PC-3 (cell line): ENCODE data around the gene TRIM65. TPM values are rescaled to one million over a fixed set of nuclear protein-coding genes. Genes with fewer than 3 reads are reported as not detected.
A peak's percentile ranks its signal among the peaks of the same experiment; 100 is the strongest.
"Not testable (repeated sequence)": the region's sequence is repeated elsewhere in the genome, so short reads cannot be mapped to it uniquely, and the experiment has no call there.

Source experiments
- ATAC-seq: fragments of 200-7000 bp; cut with Tn5 transposase; 2 replicates; pipeline ENCODE4 v1.9.1; 2020; ENCODE audit warnings: mild to moderate bottlenecking, moderate library complexity
- BruUV-seq: library from RNA; stranded (reverse); fragments of 400-500 nt; replicated peaks from 2 replicates; lab custom pipeline; 2021; lab: Mats Ljungman, UMichigan
- CTCF ChIA-PET: fragments of 300-600 bp; sonication (Branson Sonifier 250); formaldehyde crosslinking; loops from one replicate; lab custom pipeline; 2022; ENCODE audit warnings: antibody characterized with exemption; lab: Charles Lee
- POLR2A ChIA-PET: fragments of 300-600 bp; sonication (Branson Sonifier 250); formaldehyde crosslinking; loops from one replicate; lab custom pipeline; 2022; ENCODE audit warnings: antibody characterized with exemption; ENCODE audit not compliant: unreplicated experiment; lab: Charles Lee
- DNase-seq: peaks from one replicate; pipeline ENCODE4 v3.0.0-alpha.2; 2015
- H2AFZ ChIP-seq: fragments of 300-600 bp; sonication (generic); 2 replicates; pipeline ENCODE4 v1.6.0; 2016; ENCODE audit warnings: antibody characterized with exemption, low read length
- H3F3A ChIP-seq: fragments of 300-600 bp; sonication (generic); one replicate; pipeline ENCODE4 v1.6.0; 2017; ENCODE audit warnings: antibody characterized with exemption, low read length, control low read depth, mild to moderate bottlenecking; ENCODE audit not compliant: unreplicated experiment
- H3K27ac ChIP-seq: fragments of 300-600 bp; sonication (generic); 2 replicates; pipeline ENCODE4 v1.5.1; 2016; ENCODE audit warnings: mild to moderate bottlenecking, low read length
- H3K27me3 ChIP-seq: fragments of 300-600 bp; sonication (generic); 2 replicates; pipeline ENCODE4 v1.6.1; 2016; ENCODE audit warnings: low read length, mixed read lengths
- H3K36me3 ChIP-seq: fragments of 300-600 bp; sonication (generic); 2 replicates; pipeline ENCODE4 v1.6.1; 2016; ENCODE audit warnings: low read depth, mixed run types, low read length, mixed read lengths
- H3K4me1 ChIP-seq: fragments of 300-600 bp; sonication (generic); 2 replicates; pipeline ENCODE4 v1.5.1; 2016; ENCODE audit warnings: low read length; ENCODE audit not compliant: insufficient read depth
- H3K4me2 ChIP-seq: fragments of 300-600 bp; sonication (generic); 2 replicates; pipeline ENCODE4 v1.6.0; 2016; ENCODE audit warnings: low read length
- H3K4me3 ChIP-seq: fragments of 300-600 bp; sonication (generic); 2 replicates; pipeline ENCODE4 v1.5.1; 2016; ENCODE audit warnings: mild to moderate bottlenecking, low read length, mixed read lengths
- H3K79me2 ChIP-seq: fragments of 300-600 bp; sonication (generic); 2 replicates; pipeline ENCODE4 v1.6.1; 2017; ENCODE audit warnings: low read length, mixed read lengths
- H3K9ac ChIP-seq: fragments of 300-600 bp; sonication (generic); 2 replicates; pipeline ENCODE4 v1.6.0; 2016; ENCODE audit warnings: mild to moderate bottlenecking, low read length
- H3K9me2 ChIP-seq: fragments of 300-600 bp; sonication (generic); replicated peaks from 2 replicates; pipeline ENCODE4 v1.6.1; 2016; ENCODE audit warnings: mixed run types, low read length, mixed read lengths
- H3K9me3 ChIP-seq: fragments of 300-600 bp; sonication (generic); 2 replicates; pipeline ENCODE4 v1.6.1; 2016; ENCODE audit warnings: low read length, mixed read lengths
- H4K20me1 ChIP-seq: fragments of 300-600 bp; sonication (generic); 2 replicates; pipeline ENCODE4 v1.6.1; 2016; ENCODE audit warnings: low read length, mixed read lengths
- EZH2 ChIP-seq: fragments of 300-600 bp; sonication (generic); IDR thresholded peaks from one replicate; pipeline ENCODE4 v1.6.1; 2017; ENCODE audit warnings: antibody characterized with exemption, mild to moderate bottlenecking, low read length; ENCODE audit not compliant: unreplicated experiment
- EZH2phosphoT487 ChIP-seq: fragments of 300-600 bp; sonication (generic); IDR thresholded peaks from 2 replicates; pipeline ENCODE4 v1.6.1; 2018; ENCODE audit warnings: mild to moderate bottlenecking, antibody characterized with exemption, low read length, borderline replicate concordance
- intact Hi-C: fragments of 100-400 bp; cut with micrococcal nuclease; formaldehyde crosslinking; loops from 2 replicates; pipeline ENCODE4 v1.9.0; 2023
- total RNA-seq: library from RNA; depleted of rRNA; stranded (reverse); fragments of >200 nt; gene quantifications from 2 replicates; pipeline ENCODE4 v1.2.3, GENCODE V29; 2014
- TF ChIP-seq, protein P1 (sequence below): fragments of 300-600 bp; sonication (generic); conservative IDR thresholded peaks from 2 replicates; pipeline ENCODE4 v1.5.1; 2017; ENCODE audit warnings: antibody characterized with exemption, low read depth, mild to moderate bottlenecking, low read length

TRIM65 gene
- total RNA-seq, 1 experiment from 2014 or later = 32.3 TPM

DNA sequence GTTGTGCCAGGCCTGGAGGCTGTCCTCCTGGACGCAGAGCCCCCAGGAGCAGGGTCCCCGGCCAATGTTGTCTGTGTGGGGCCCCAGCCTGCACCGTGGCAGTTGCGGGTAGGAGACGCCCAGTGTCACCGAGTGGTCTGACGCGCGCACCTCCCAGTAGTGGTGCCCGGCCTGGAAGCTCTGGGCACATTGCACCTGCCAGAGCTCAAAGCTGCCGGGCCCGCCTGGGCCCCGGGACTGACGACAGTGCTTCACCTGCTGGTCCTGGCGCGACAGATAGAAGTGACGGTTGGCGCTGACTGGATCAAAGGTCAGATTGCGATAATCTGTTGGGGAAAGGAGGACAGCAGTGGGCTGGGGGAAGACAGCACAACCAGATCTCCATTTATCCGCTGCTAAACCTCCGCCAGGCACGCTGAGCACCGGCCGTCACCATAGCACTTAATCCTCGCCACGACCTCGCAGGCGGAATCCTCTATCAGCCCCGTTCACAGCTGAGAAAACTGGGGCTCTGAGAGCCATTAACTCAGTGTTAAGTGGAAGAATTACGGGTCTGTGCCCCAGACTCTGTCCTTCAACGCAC, 5.6 kb downstream of the TRIM65 start:
- no TSS peak for BruUV-seq
- Histone ChIP-seq H3K79me2 (peaks cover 28% of the 10 kb centered on the region), H3K4me2 (no peak overlapping the region), H3K27ac (no peak overlapping the region), H3K9me3 (no peaks in the 10 kb centered on the region), H3K9ac (no peak overlapping the region), H3K36me3 (peaks cover 3% of the 10 kb centered on the region; the same call in 1 of the 2 replicates), H3F3A (no peaks in the 10 kb centered on the region), H4K20me1 (no peaks in the 10 kb centered on the region), H3K9me2 (no peaks in the 10 kb centered on the region), H2AFZ (no peak overlapping the region), H3K4me3 (no peak overlapping the region), H3K4me1 (peaks cover 9% of the 10 kb centered on the region), H3K27me3 (no peaks in the 10 kb centered on the region)
- no peak for ATAC-seq
- TF ChIP-seq EZH2 (no peak), EZH2phosphoT487 (no peak)
- TF ChIP-seq, protein P1, sequence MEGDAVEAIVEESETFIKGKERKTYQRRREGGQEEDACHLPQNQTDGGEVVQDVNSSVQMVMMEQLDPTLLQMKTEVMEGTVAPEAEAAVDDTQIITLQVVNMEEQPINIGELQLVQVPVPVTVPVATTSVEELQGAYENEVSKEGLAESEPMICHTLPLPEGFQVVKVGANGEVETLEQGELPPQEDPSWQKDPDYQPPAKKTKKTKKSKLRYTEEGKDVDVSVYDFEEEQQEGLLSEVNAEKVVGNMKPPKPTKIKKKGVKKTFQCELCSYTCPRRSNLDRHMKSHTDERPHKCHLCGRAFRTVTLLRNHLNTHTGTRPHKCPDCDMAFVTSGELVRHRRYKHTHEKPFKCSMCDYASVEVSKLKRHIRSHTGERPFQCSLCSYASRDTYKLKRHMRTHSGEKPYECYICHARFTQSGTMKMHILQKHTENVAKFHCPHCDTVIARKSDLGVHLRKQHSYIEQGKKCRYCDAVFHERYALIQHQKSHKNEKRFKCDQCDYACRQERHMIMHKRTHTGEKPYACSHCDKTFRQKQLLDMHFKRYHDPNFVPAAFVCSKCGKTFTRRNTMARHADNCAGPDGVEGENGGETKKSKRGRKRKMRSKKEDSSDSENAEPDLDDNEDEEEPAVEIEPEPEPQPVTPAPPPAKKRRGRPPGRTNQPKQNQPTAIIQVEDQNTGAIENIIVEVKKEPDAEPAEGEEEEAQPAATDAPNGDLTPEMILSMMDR = no peak
- POLR2A ChIA-PET = no interaction called here
- CTCF ChIA-PET = no interaction called here
- intact Hi-C loops = no loop called here
- no peak for DNase-seq

DNA sequence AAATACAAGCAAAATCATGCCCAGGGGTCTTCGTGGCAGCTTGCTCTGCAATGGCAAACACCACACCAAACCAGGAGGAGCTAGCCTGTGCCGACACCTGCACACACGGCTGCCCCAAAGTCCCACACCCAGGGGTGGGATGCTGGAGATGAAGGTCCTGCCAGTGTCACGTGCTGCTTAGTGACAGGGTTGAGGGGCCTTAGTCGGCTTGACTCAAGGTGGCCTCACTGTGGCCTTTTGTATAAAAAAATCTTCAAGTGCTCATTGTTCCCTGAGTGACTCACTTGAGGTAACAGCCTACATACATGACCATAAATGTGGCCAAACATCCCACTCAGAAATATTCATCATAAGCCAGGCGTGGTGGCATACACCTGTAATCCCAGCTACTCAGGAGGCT, 7.3 kb downstream of the TRIM65 start:
- Histone ChIP-seq H3K9me3 (no peaks in the 10 kb centered on the region), H4K20me1 (no peaks in the 10 kb centered on the region), H3K79me2 (peaks cover 12% of the 10 kb centered on the region; the same call in 1 of the 2 replicates), H3K9ac (no peak overlapping the region), H3K4me3 (no peak overlapping the region), H2AFZ (no peak overlapping the region), H3K4me2 (no peak overlapping the region), H3F3A (no peaks in the 10 kb centered on the region), H3K9me2 (no peaks in the 10 kb centered on the region), H3K27me3 (no peaks in the 10 kb centered on the region), H3K4me1 (no peaks in the 10 kb centered on the region), H3K27ac (no peak overlapping the region), H3K36me3 (peaks cover 3% of the 10 kb centered on the region; the same call in 1 of the 2 replicates)
- peak; percentile 60 for DNase-seq
- TF ChIP-seq EZH2phosphoT487 (no peak), EZH2 (no peak)
- TF ChIP-seq, protein P1 = peak; percentile 34; the same call in 1 of the 2 replicates
- ATAC-seq = peak; percentile 70
- TSS peak; percentile 35 for BruUV-seq
- ChIA-PET POLR2A (no interaction called here), CTCF (interaction anchor here (1.2 kb wide), 1 partner anchor 44 kb away, joined by 3 read pairs; no protein-coding TSS in a partner anchor)
- intact Hi-C loops = no loop called here

DNA sequence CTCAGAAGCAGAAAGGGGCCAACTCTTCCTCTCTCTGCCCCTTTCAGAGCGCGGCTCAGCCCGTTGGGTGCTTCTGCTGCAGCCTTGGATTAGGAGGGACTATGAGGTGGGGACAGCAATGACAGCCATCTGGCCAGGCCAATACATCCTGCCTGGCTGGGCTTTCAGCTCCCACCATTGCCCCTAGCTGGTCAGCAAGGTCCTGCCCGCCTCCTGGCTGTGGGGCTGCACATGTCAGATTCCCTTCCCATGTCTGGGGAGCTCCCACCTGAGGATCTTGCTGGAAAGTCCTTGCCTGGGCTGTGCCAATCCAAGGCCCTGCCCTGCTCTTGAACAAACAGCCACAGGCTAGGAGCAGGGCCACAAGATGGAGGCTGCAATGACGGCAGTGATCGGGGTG, 8.3 kb downstream of the TRIM65 start:
- Histone ChIP-seq H3K79me2 (peaks cover 3% of the 10 kb centered on the region; the same call in 1 of the 2 replicates), H3K4me3 (no peak overlapping the region), H3K9ac (no peak overlapping the region), H3K9me2 (no peaks in the 10 kb centered on the region), H4K20me1 (no peaks in the 10 kb centered on the region), H3K36me3 (peaks cover 3% of the 10 kb centered on the region; the same call in 1 of the 2 replicates), H3K4me1 (no peaks in the 10 kb centered on the region), H3K4me2 (no peak overlapping the region), H2AFZ (no peak overlapping the region), H3K9me3 (no peaks in the 10 kb centered on the region), H3F3A (no peaks in the 10 kb centered on the region), H3K27ac (no peak overlapping the region), H3K27me3 (no peaks in the 10 kb centered on the region)
- ChIA-PET CTCF (no interaction called here), POLR2A (interaction anchor here (0.5 kb wide), 1 partner anchor 105 kb away, joined by 16 read pairs; no protein-coding TSS in a partner anchor)
- TF ChIP-seq, protein P1 = no peak
- TF ChIP-seq EZH2 (no peak), EZH2phosphoT487 (no peak)
- intact Hi-C loops = no loop called here
- DNase-seq (no peak), ATAC-seq (no peak)
- BruUV-seq = no TSS peak

DNA sequence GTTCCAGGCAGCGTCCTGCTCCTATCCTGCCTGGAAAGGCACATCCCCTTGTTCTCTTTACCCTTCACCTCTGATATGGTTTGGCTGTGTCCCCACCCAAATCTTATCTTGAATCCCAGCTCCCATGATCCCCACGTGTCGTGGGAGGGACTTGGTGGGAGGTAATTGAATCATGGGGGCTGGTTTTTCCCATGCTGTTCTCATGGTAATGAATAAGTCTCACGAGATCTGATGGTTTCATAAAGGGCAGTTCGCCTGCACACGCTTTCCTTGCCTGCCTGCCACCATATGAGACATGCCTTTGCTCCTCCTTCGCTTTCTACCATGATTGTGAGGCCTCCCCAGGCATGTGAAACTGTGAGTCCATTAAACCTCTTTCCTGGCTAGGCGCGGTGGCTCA, 10.9 kb downstream of the TRIM65 start:
- H3K27ac ChIP-seq, ATAC-seq, H4K20me1 ChIP-seq, DNase-seq, H3K9me3 ChIP-seq, H2AFZ ChIP-seq, H3K9ac ChIP-seq, BruUV-seq, H3K4me2 ChIP-seq, H3K79me2 ChIP-seq, CTCF ChIA-PET, H3K27me3 ChIP-seq, POLR2A ChIA-PET, H3K4me1 ChIP-seq, intact Hi-C loops, H3F3A ChIP-seq, H3K9me2 ChIP-seq, H3K4me3 ChIP-seq, H3K36me3 ChIP-seq: not testable (repeated sequence)
